Esophagus muscularis mucosa (tissue), 4 donors: ENCODE results near the gene DCTPP1. TPM values are rescaled to one million over a fixed set of nuclear protein-coding genes. Genes with fewer than 3 reads are reported as not detected.
A peak's percentile ranks its signal among the peaks of the same experiment; 100 is the strongest.

ENCODE experiments used
- DNase-seq: peaks from one replicate; pipeline ENCODE4 v3.0.0-alpha.2; 2017; ENCODE audit errors: extremely low spot score
- H3K27ac ChIP-seq, 4 donors: fragments of 200-600 bp; sonication (generic); replicated peaks in 1 of 4; 1 replicate in 3 of 4; 2 replicates in 1 of 4; pipeline ENCODE4 v1.5.1; 2016 to 2019; ENCODE audit warnings: mild to moderate bottlenecking in 1 of 4
- H3K27me3 ChIP-seq, 4 donors: fragments of 200-600 bp; sonication (generic); one replicate each; pipeline versions ENCODE4 v1.5.1 to v1.6.0; 2016 to 2019
- H3K36me3 ChIP-seq, 4 donors: fragments of 200-600 bp; sonication (generic); one replicate each; pipeline ENCODE4 v1.5.1; 2016 to 2019
- H3K4me1 ChIP-seq, 4 donors: fragments of 200-600 bp; sonication (generic); one replicate each; pipeline ENCODE4 v1.5.1; 2016 to 2019
- H3K4me3 ChIP-seq, 4 donors: fragments of 200-600 bp; sonication (generic); 1 replicate in 2 of 4; 2 replicates in 2 of 4; pipeline ENCODE4 v1.5.1; 2016 to 2019; ENCODE audit warnings: mild to moderate bottlenecking in 4 of 4, moderate library complexity in 1 of 4
- H3K9me3 ChIP-seq, 4 donors: fragments of 200-600 bp; sonication (generic); 1 replicate in 3 of 4; 2 replicates in 1 of 4; pipeline ENCODE4 v1.5.1; 2016 to 2019
- CTCF ChIP-seq, 3 experiments: fragments of 200-600 bp in 2 of 3; fragments of 450-650 bp in 1 of 3; sonication (generic) in 2 of 3; IDR thresholded peaks; one replicate each; pipeline ENCODE4 v1.5.1; 2017 to 2019; ENCODE audit warnings: antibody characterized with exemption in 3 of 3, mild to moderate bottlenecking in 2 of 3, moderate library complexity in 1 of 3
- EP300 ChIP-seq: sonication (generic); formaldehyde crosslinking; IDR thresholded peaks from one replicate; pipeline ENCODE4 v1.6.1; 2017; ENCODE audit warnings: antibody characterized with exemption
- POLR2A ChIP-seq: fragments of 450-650 bp; IDR thresholded peaks from one replicate; pipeline ENCODE4 v1.6.1; 2017; ENCODE audit warnings: antibody characterized with exemption, moderate library complexity, mild to moderate bottlenecking, low read depth
- POLR2AphosphoS5 ChIP-seq, 2 donors: sonication (generic); formaldehyde crosslinking; IDR thresholded peaks; one replicate each; pipeline ENCODE4 v1.6.1; 2017; ENCODE audit warnings: antibody characterized with exemption in 2 of 2
- WGBS: methylation state at CpG from one replicate; pipeline ENCODE4 v1.1.5; 2018; 5-methylcytosine and 5-hydroxymethylcytosine counted together
- intact Hi-C: fragments of 100-400 bp; cut with DNase I; formaldehyde crosslinking; loops from one replicate; pipeline ENCODE4 v1.15.1; 2023
- total RNA-seq, 4 donors: library from RNA; depleted of rRNA; stranded (reverse); fragments of >200 nt; gene quantifications; one replicate each; pipeline versions ENCODE4 v1.1.0 to v1.2.1, GENCODE V29; 2016

Gene DCTPP1
- total RNA-seq, 4 donors from 2014 or later: 11.1 to 21.7 (median 14.1) TPM

DNA sequence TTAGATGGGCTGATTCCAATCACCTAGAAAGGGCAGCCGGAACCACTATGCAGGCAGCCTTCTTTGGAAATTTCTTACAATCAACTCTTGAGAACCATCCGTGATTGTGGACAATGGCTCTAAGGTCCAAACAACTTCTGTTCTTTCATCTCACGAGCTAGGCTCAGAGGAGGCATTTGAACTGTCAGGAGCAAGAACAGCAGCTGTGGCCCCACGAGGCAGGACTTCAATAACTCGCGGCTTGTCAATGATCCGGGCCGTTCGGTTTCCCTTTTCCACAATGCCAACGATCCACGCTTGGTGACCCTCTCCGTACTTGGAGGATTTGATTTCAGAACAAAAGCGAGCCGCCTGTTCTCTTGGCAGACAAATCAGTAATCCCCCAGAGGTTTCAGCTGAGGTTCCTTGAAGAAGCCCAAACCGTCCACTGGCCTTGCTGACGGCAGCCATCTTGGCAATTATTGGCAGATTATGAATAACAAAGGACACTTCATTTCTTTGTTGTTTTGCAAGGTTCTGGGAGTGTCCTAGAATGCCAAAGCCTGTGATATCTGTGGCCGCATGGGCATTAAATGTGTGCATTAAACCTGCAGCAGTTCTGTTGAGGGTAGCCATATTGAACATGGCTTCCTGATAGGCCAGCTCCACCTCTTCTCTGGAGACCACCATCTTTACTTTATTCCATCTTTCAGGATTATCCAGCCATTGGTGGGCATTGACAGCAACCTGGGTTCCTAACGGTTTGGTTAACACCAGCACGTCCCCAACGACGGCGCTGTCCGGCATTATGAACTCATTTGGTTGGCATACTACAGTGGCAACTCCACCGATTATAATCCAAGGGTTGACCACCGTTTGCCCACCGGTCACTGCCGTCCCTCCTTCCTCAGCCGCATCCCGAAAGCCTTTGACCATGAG, 14.7 kb upstream of the DCTPP1 start:
- Histone ChIP-seq H3K27me3 (no peaks in the 10 kb centered on the region), H3K27ac (peak overlapping the region; percentile 93 to 99 (median 98)), H3K4me1 (peaks cover 17 to 27% (median 24%) of the 10 kb centered on the region in 4 donors), H3K36me3 (peaks cover 0 to 21% (median 5%) of the 10 kb centered on the region in 4 donors), H3K4me3 (peak overlapping the region; percentile 77 to 95 (median 82)), H3K9me3 (no peaks in the 10 kb centered on the region)
- 94% methylated on average over 29 of the region's 29 CpGs for WGBS
- intact Hi-C loops: loop anchor here (10.0 kb wide), 1 partner anchor 170 kb away; the partner anchor contains the start of gene ZNF689
- DNase-seq: no peak
- no peak for TF ChIP-seq POLR2AphosphoS5 (IDR thresholded peaks at IDR 0.05)
- no peak for TF ChIP-seq EP300
- TF ChIP-seq CTCF (IDR thresholded peaks at IDR 0.05): no peak
- no peak for TF ChIP-seq POLR2A

- Histone ChIP-seq H3K4me3 (no peak overlapping the region), H3K36me3 (peaks cover 0 to 21% (median 5%) of the 10 kb centered on the region in 4 donors), H3K4me1 (peaks cover 17 to 27% (median 24%) of the 10 kb centered on the region in 4 donors), H3K27me3 (no peaks in the 10 kb centered on the region), H3K27ac (no peak overlapping the region), H3K9me3 (no peaks in the 10 kb centered on the region)
- intact Hi-C loops: loop anchor here (10.0 kb wide), 1 partner anchor 171 kb away; the partner anchor contains the start of gene ZNF689
- WGBS: 89% methylated on average over 2 of the region's 2 CpGs
- DNase-seq: no peak
- no peak for TF ChIP-seq CTCF (IDR thresholded peaks at IDR 0.05)
- TF ChIP-seq EP300: no peak
- no peak for TF ChIP-seq POLR2A
- no peak for TF ChIP-seq POLR2AphosphoS5 (IDR thresholded peaks at IDR 0.05)
Observed at GRCh38 chr16:30443631-30444030, 13.8 kb upstream of the DCTPP1 start.

- Histone ChIP-seq H3K27me3 (no peaks in the 10 kb centered on the region), H3K9me3 (no peaks in the 10 kb centered on the region), H3K36me3 (peaks cover 0 to 21% (median 5%) of the 10 kb centered on the region in 4 donors), H3K4me3 (no peak overlapping the region), H3K27ac (no peak overlapping the region), H3K4me1 (peaks cover 14 to 17% (median 16%) of the 10 kb centered on the region in 4 donors)
- TF ChIP-seq CTCF (IDR thresholded peaks at IDR 0.05) (no peak), POLR2AphosphoS5 (IDR thresholded peaks at IDR 0.05) (no peak), POLR2A (no peak), EP300 (no peak)
- DNase-seq: no peak
- intact Hi-C loops: loop anchor here (10.0 kb wide), 2 partner anchors 175 to 255 kb away; partner anchors contain the start of genes SRCAP and ZNF689
- 83% methylated on average over 6 of the region's 6 CpGs for WGBS
Observed at GRCh38 chr16:30439720-30440348, 10.0 kb upstream of the DCTPP1 start.

- no peak overlapping the region for H3K4me3 ChIP-seq
- no peak for TF ChIP-seq POLR2AphosphoS5 (IDR thresholded peaks at IDR 0.05)
- TF ChIP-seq CTCF (IDR thresholded peaks at IDR 0.05): no peak
- no peak for TF ChIP-seq POLR2A
- no peak for TF ChIP-seq EP300
- peaks cover 0 to 13% (median 5%) of the 10 kb centered on the region in 4 donors for H3K36me3 ChIP-seq
- H3K27me3 ChIP-seq: no peaks in the 10 kb centered on the region
- intact Hi-C loops: loop anchor here (10.0 kb wide), 1 partner anchor 256 kb away; the partner anchor contains the start of gene SRCAP
- no peak overlapping the region for H3K27ac ChIP-seq
- H3K9me3 ChIP-seq: no peaks in the 10 kb centered on the region
- DNase-seq: no peak
- 94% methylated on average over 5 of the region's 5 CpGs for WGBS
- H3K4me1 ChIP-seq: peaks cover 4 to 7% (median 6%) of the 10 kb centered on the region in 4 donors
Observed at GRCh38 chr16:30438835-30439234, 9.0 kb upstream of the DCTPP1 start.
